Ectodermal cell (in vitro differentiated cells): ENCODE measurements around the gene ZNF444.

Experiments used
- H3K27ac ChIP-seq: 2 replicates; pipeline ENCODE4 v1.7.0; 2013; ENCODE audit warnings: mild to moderate bottlenecking, low read depth, low read length; ENCODE audit not compliant: insufficient read depth, poor library complexity, severe bottlenecking
- H3K27me3 ChIP-seq: 2 replicates; pipeline ENCODE4 v1.7.0; 2013; ENCODE audit warnings: mild to moderate bottlenecking, low read length; ENCODE audit not compliant: insufficient read depth, control insufficient read depth, poor library complexity, severe bottlenecking
- H3K36me3 ChIP-seq: one replicate; pipeline ENCODE4 v1.7.0; 2013; ENCODE audit warnings: low read length; ENCODE audit not compliant: control insufficient read depth, insufficient read depth
- H3K4me1 ChIP-seq: one replicate; pipeline ENCODE4 v1.7.0; 2013; ENCODE audit warnings: low read length; ENCODE audit not compliant: control insufficient read depth, insufficient read depth
- H3K4me3 ChIP-seq: 2 replicates; pipeline ENCODE4 v1.7.0; 2013; ENCODE audit warnings: low read depth, low read length, control low read depth; ENCODE audit not compliant: insufficient read depth
- H3K9me3 ChIP-seq: 2 replicates; pipeline ENCODE4 v1.7.0; 2013; ENCODE audit warnings: mild to moderate bottlenecking, low read length, moderate library complexity; ENCODE audit not compliant: control insufficient read depth
- WGBS, 2 experiments: methylation state at CpG; one replicate each; pipeline ENCODE4 v1.1.7; 2013; ENCODE audit warnings: missing lambda C conversion rate in 2 of 2; 5-methylcytosine and 5-hydroxymethylcytosine counted together

Gene ZNF444

GRCh38 chr19:56136362-56136761 is 4.7 kb upstream of the ZNF444 start:
- H3K36me3 ChIP-seq: no peaks in the 10 kb centered on the region
- no peak overlapping the region for H3K27ac ChIP-seq
- H3K4me1 ChIP-seq: peaks cover 15% of the 10 kb centered on the region
- H3K4me3 ChIP-seq: no peak overlapping the region
- no peaks in the 10 kb centered on the region for H3K9me3 ChIP-seq
- 28 to 29% methylated on average over 10 of the region's 10 CpGs for WGBS, 2 experiments
- no peaks in the 10 kb centered on the region for H3K27me3 ChIP-seq

GRCh38 chr19:56137405-56137804 is 3.7 kb upstream of the ZNF444 start:
- H3K27ac ChIP-seq: no peak overlapping the region
- H3K36me3 ChIP-seq: no peaks in the 10 kb centered on the region
- WGBS, 2 experiments: 93 to 95% methylated on average over 6 of the region's 6 CpGs
- no peaks in the 10 kb centered on the region for H3K27me3 ChIP-seq
- H3K4me3 ChIP-seq: no peak overlapping the region
- H3K9me3 ChIP-seq: no peaks in the 10 kb centered on the region
- H3K4me1 ChIP-seq: peaks cover 10% of the 10 kb centered on the region

GRCh38 chr19:56138069-56138468 is 3.0 kb upstream of the ZNF444 start:
- no peak overlapping the region for H3K27ac ChIP-seq
- 89 to 92% methylated on average over 3 of the region's 3 CpGs for WGBS, 2 experiments
- no peak overlapping the region for H3K4me3 ChIP-seq

GRCh38 chr19:56139847-56140582 is 1.1 kb upstream of the ZNF444 start:
- Histone ChIP-seq H3K4me1 (peaks cover 8% of the 10 kb centered on the region), H3K27me3 (no peaks in the 10 kb centered on the region), H3K27ac (peak overlapping the region; percentile 77), H3K4me3 (peak overlapping the region; percentile 62), H3K9me3 (no peaks in the 10 kb centered on the region), H3K36me3 (no peaks in the 10 kb centered on the region)
- 51 to 52% methylated on average over 22 of the region's 22 CpGs for WGBS, 2 experiments

More at GRCh38 chr19:56138069-56138468, 3.0 kb upstream of the ZNF444 start:
- Histone ChIP-seq H3K36me3 (no peaks in the 10 kb centered on the region), H3K27me3 (no peaks in the 10 kb centered on the region), H3K4me1 (peaks cover 8% of the 10 kb centered on the region), H3K9me3 (no peaks in the 10 kb centered on the region)

- no peak overlapping the region for H3K27ac ChIP-seq
- no peaks in the 10 kb centered on the region for H3K27me3 ChIP-seq
These were observed 418 bp downstream of the ZNF444 start for GRCh38 chr19:56141417-56141993.

GRCh38 chr19:56142087-56142787 is 1.1 kb downstream of the ZNF444 start:
- Histone ChIP-seq H3K27ac (no peak overlapping the region), H3K4me1 (peaks cover 8% of the 10 kb centered on the region), H3K4me3 (peak overlapping the region; percentile 50), H3K36me3 (peaks cover 2% of the 10 kb centered on the region), H3K27me3 (no peaks in the 10 kb centered on the region), H3K9me3 (no peaks in the 10 kb centered on the region)
- 89% methylated on average over 17 of the region's 17 CpGs for WGBS, 2 experiments

More at GRCh38 chr19:56141417-56141993, 418 bp downstream of the ZNF444 start:
- Histone ChIP-seq H3K4me3 (peak overlapping the region; percentile 50), H3K4me1 (peaks cover 8% of the 10 kb centered on the region), H3K36me3 (no peaks in the 10 kb centered on the region), H3K9me3 (no peaks in the 10 kb centered on the region)
- WGBS, 2 experiments: 34 to 36% methylated on average over 18 to 20 of the region's 26 CpGs

GRCh38 chr19:56142897-56143434 is 1.9 kb downstream of the ZNF444 start:
- 93 to 96% methylated on average over 4 of the region's 4 CpGs for WGBS, 2 experiments
- H3K4me3 ChIP-seq: no peak overlapping the region
- H3K4me1 ChIP-seq: peaks cover 8% of the 10 kb centered on the region
- no peaks in the 10 kb centered on the region for H3K9me3 ChIP-seq
- no peaks in the 10 kb centered on the region for H3K27me3 ChIP-seq
- H3K27ac ChIP-seq: no peak overlapping the region
- H3K36me3 ChIP-seq: peaks cover 9% of the 10 kb centered on the region

- Histone ChIP-seq H3K27me3 (no peaks in the 10 kb centered on the region), H3K9me3 (no peaks in the 10 kb centered on the region), H3K27ac (no peak overlapping the region), H3K36me3 (peaks cover 17% of the 10 kb centered on the region), H3K4me1 (peaks cover 8% of the 10 kb centered on the region), H3K4me3 (no peak overlapping the region)
- 91 to 95% methylated on average over 6 of the region's 6 CpGs for WGBS, 2 experiments
These were observed 3.3 kb downstream of the ZNF444 start for GRCh38 chr19:56144376-56144775.

- Histone ChIP-seq H3K4me3 (no peak overlapping the region), H3K9me3 (no peaks in the 10 kb centered on the region), H3K36me3 (peaks cover 17% of the 10 kb centered on the region), H3K4me1 (peaks cover 6% of the 10 kb centered on the region), H3K27ac (no peak overlapping the region), H3K27me3 (no peaks in the 10 kb centered on the region)
- 95 to 96% methylated on average over 12 of the region's 12 CpGs for WGBS, 2 experiments
These were observed 3.7 kb downstream of the ZNF444 start for GRCh38 chr19:56144831-56145230.

GRCh38 chr19:56145698-56146097 is 4.6 kb downstream of the ZNF444 start:
- Histone ChIP-seq H3K9me3 (no peaks in the 10 kb centered on the region), H3K4me3 (no peak overlapping the region), H3K36me3 (peaks cover 17% of the 10 kb centered on the region), H3K4me1 (no peaks in the 10 kb centered on the region), H3K27ac (no peak overlapping the region), H3K27me3 (no peaks in the 10 kb centered on the region)
- WGBS, 2 experiments: 94 to 97% methylated on average over 10 of the region's 10 CpGs
